ENCODE results near the gene TMEM218.

Gene TMEM218

GRCh38 chr11:125154378-125155099 is 43.1 kb upstream of the TMEM218 start:
- no peaks in the 10 kb centered on the region for H3K4me1 ChIP-seq (ENCODE audit: control extremely low read depth in 1 of 4, control insufficient read depth in 4 of 4, insufficient read depth in 4 of 4, low read length in 3 of 4)
- H3K36me3 ChIP-seq (ENCODE audit: control insufficient read depth in 4 of 4, insufficient read depth in 4 of 4, low read length in 3 of 4), result no peaks in the 10 kb centered on the region
- WGBS (ENCODE audit: insufficient coverage), result 61% methylated on average over 6 of the region's 7 CpGs
- H3K9me3 ChIP-seq (ENCODE audit: control extremely low read depth in 1 of 5, control insufficient read depth in 4 of 5, insufficient read depth in 2 of 5, low read depth in 1 of 5, low read length in 4 of 5), result peaks cover 0 to 4% (median 0%) of the 10 kb centered on the region in 5 experiments
- no peak for DNase-seq
- H3K4me3 ChIP-seq (ENCODE audit: control insufficient read depth in 1 of 7, extremely low read depth in 1 of 7, insufficient read depth in 4 of 7, low read depth in 2 of 7, low read length in 6 of 7), result no peak overlapping the region
- no peak overlapping the region for H3K27ac ChIP-seq (ENCODE audit: insufficient read depth in 1 of 2, low read depth in 1 of 2, low read length in 2 of 2, poor library complexity in 1 of 2, severe bottlenecking in 2 of 2)
- ChIA-PET POLR2A (interaction anchor here (0.8 kb wide), 1 partner anchor 201 kb away, joined by 4 read pairs; the partner anchor contains the start of gene CCDC15), CTCF (interaction anchor here (1.1 to 2.1 kb wide), 3 partner anchors 9 to 63 kb away, joined by 3 to 7 read pairs (median 5); no protein-coding TSS in a partner anchor)
- H3K27me3 ChIP-seq (replicated peaks in 2 of 5; ENCODE audit: control insufficient read depth in 4 of 5, insufficient read depth in 5 of 5, low read length in 4 of 5), result peaks cover 0 to 32% (median 20%) of the 10 kb centered on the region in 5 experiments

GRCh38 chr11:125153837-125154236 is 42.4 kb upstream of the TMEM218 start:
- Histone ChIP-seq H3K4me3 (ENCODE audit: control insufficient read depth in 1 of 7, extremely low read depth in 1 of 7, insufficient read depth in 4 of 7, low read depth in 2 of 7, low read length in 6 of 7) (no peak overlapping the region), H3K27ac (ENCODE audit: insufficient read depth in 1 of 2, low read depth in 1 of 2, low read length in 2 of 2, poor library complexity in 1 of 2, severe bottlenecking in 2 of 2) (no peak overlapping the region), H3K4me1 (ENCODE audit: control extremely low read depth in 1 of 4, control insufficient read depth in 4 of 4, insufficient read depth in 4 of 4, low read length in 3 of 4) (no peaks in the 10 kb centered on the region), H3K36me3 (ENCODE audit: control insufficient read depth in 4 of 4, insufficient read depth in 4 of 4, low read length in 3 of 4) (no peaks in the 10 kb centered on the region), H3K9me3 (ENCODE audit: control extremely low read depth in 1 of 5, control insufficient read depth in 4 of 5, insufficient read depth in 2 of 5, low read depth in 1 of 5, low read length in 4 of 5) (peaks cover 0 to 4% (median 0%) of the 10 kb centered on the region in 5 experiments), H3K27me3 (replicated peaks in 2 of 5; ENCODE audit: control insufficient read depth in 4 of 5, insufficient read depth in 5 of 5, low read length in 4 of 5) (peaks cover 2 to 32% (median 22%) of the 10 kb centered on the region in 5 experiments)
- CTCF ChIA-PET, result interaction anchor here (1.0 to 2.1 kb wide), 4 partner anchors 10 to 62 kb away, joined by 3 to 7 read pairs (median 4); partner anchors contain the start of gene PKNOX2
- POLR2A ChIA-PET, result interaction anchor here (0.8 kb wide), 1 partner anchor 200 kb away, joined by 4 read pairs; the partner anchor contains the start of gene CCDC15
- 83% methylated on average over 2 of the region's 2 CpGs for WGBS (ENCODE audit: insufficient coverage)
- DNase-seq, result no peak

GRCh38 chr11:125148743-125149142 is 37.3 kb upstream of the TMEM218 start:
- ChIA-PET CTCF (no interaction called here), POLR2A (no interaction called here)
- H3K27me3 ChIP-seq (replicated peaks in 2 of 5; ENCODE audit: control insufficient read depth in 4 of 5, insufficient read depth in 5 of 5, low read length in 4 of 5), result peaks cover 2 to 21% (median 7%) of the 10 kb centered on the region in 5 experiments
- no peak overlapping the region for H3K4me3 ChIP-seq (ENCODE audit: control insufficient read depth in 1 of 7, extremely low read depth in 1 of 7, insufficient read depth in 4 of 7, low read depth in 2 of 7, low read length in 6 of 7)
- H3K36me3 ChIP-seq (ENCODE audit: control insufficient read depth in 4 of 4, insufficient read depth in 4 of 4, low read length in 3 of 4), result no peaks in the 10 kb centered on the region
- WGBS (ENCODE audit: insufficient coverage), result 87% methylated on average over 5 of the region's 5 CpGs
- H3K9me3 ChIP-seq (ENCODE audit: control extremely low read depth in 1 of 5, control insufficient read depth in 4 of 5, insufficient read depth in 2 of 5, low read depth in 1 of 5, low read length in 4 of 5), result peaks cover 0 to 4% (median 0%) of the 10 kb centered on the region in 5 experiments
- DNase-seq, result no peak
- no peaks in the 10 kb centered on the region for H3K4me1 ChIP-seq (ENCODE audit: control extremely low read depth in 1 of 4, control insufficient read depth in 4 of 4, insufficient read depth in 4 of 4, low read length in 3 of 4)
- no peak overlapping the region for H3K27ac ChIP-seq (ENCODE audit: insufficient read depth in 1 of 2, low read depth in 1 of 2, low read length in 2 of 2, poor library complexity in 1 of 2, severe bottlenecking in 2 of 2)

GRCh38 chr11:125148011-125148410 is 36.6 kb upstream of the TMEM218 start:
- no peaks in the 10 kb centered on the region for H3K36me3 ChIP-seq (ENCODE audit: control insufficient read depth in 4 of 4, insufficient read depth in 4 of 4, low read length in 3 of 4)
- peaks cover 2 to 18% (median 7%) of the 10 kb centered on the region in 5 experiments for H3K27me3 ChIP-seq (replicated peaks in 2 of 5; ENCODE audit: control insufficient read depth in 4 of 5, insufficient read depth in 5 of 5, low read length in 4 of 5)
- ChIA-PET CTCF (interaction anchor here (1.0 kb wide), 1 partner anchor 21 kb away, joined by 3 read pairs; no protein-coding TSS in a partner anchor), POLR2A (no interaction called here)
- H3K9me3 ChIP-seq (ENCODE audit: control extremely low read depth in 1 of 5, control insufficient read depth in 4 of 5, insufficient read depth in 2 of 5, low read depth in 1 of 5, low read length in 4 of 5), result peaks cover 0 to 4% (median 0%) of the 10 kb centered on the region in 5 experiments
- no peaks in the 10 kb centered on the region for H3K4me1 ChIP-seq (ENCODE audit: control extremely low read depth in 1 of 4, control insufficient read depth in 4 of 4, insufficient read depth in 4 of 4, low read length in 3 of 4)
- no peak overlapping the region for H3K27ac ChIP-seq (ENCODE audit: insufficient read depth in 1 of 2, low read depth in 1 of 2, low read length in 2 of 2, poor library complexity in 1 of 2, severe bottlenecking in 2 of 2)
- no peak for DNase-seq
- H3K4me3 ChIP-seq (ENCODE audit: control insufficient read depth in 1 of 7, extremely low read depth in 1 of 7, insufficient read depth in 4 of 7, low read depth in 2 of 7, low read length in 6 of 7), result no peak overlapping the region

- Histone ChIP-seq H3K9me3 (ENCODE audit: control extremely low read depth in 1 of 5, control insufficient read depth in 4 of 5, insufficient read depth in 2 of 5, low read depth in 1 of 5, low read length in 4 of 5) (peaks cover 0 to 4% (median 0%) of the 10 kb centered on the region in 5 experiments), H3K4me1 (ENCODE audit: control extremely low read depth in 1 of 4, control insufficient read depth in 4 of 4, insufficient read depth in 4 of 4, low read length in 3 of 4) (no peaks in the 10 kb centered on the region), H3K36me3 (ENCODE audit: control insufficient read depth in 4 of 4, insufficient read depth in 4 of 4, low read length in 3 of 4) (no peaks in the 10 kb centered on the region), H3K4me3 (ENCODE audit: control insufficient read depth in 1 of 7, extremely low read depth in 1 of 7, insufficient read depth in 4 of 7, low read depth in 2 of 7, low read length in 6 of 7) (no peak overlapping the region), H3K27me3 (replicated peaks in 2 of 5; ENCODE audit: control insufficient read depth in 4 of 5, insufficient read depth in 5 of 5, low read length in 4 of 5) (peaks cover 2 to 16% (median 4%) of the 10 kb centered on the region in 5 experiments), H3K27ac (ENCODE audit: insufficient read depth in 1 of 2, low read depth in 1 of 2, low read length in 2 of 2, poor library complexity in 1 of 2, severe bottlenecking in 2 of 2) (no peak overlapping the region)
- POLR2A ChIA-PET, result no interaction called here
- CTCF ChIA-PET, result interaction anchor here (1.0 kb wide), 1 partner anchor 22 kb away, joined by 3 read pairs; no protein-coding TSS in a partner anchor
- 97% methylated on average over 5 of the region's 6 CpGs for WGBS (ENCODE audit: insufficient coverage)
- DNase-seq, result no peak
Observed at GRCh38 chr11:125147280-125147679, 35.9 kb upstream of the TMEM218 start.

- no peak for DNase-seq
- ChIA-PET POLR2A (no interaction called here), CTCF (interaction anchor here (0.6 kb wide), 1 partner anchor 1426 kb away, joined by 3 read pairs; no protein-coding TSS in a partner anchor)
- peaks cover 2 to 20% (median 4%) of the 10 kb centered on the region in 5 experiments for H3K27me3 ChIP-seq (replicated peaks in 2 of 5; ENCODE audit: control insufficient read depth in 4 of 5, insufficient read depth in 5 of 5, low read length in 4 of 5)
- no peak overlapping the region for H3K4me3 ChIP-seq (ENCODE audit: control insufficient read depth in 1 of 7, extremely low read depth in 1 of 7, insufficient read depth in 4 of 7, low read depth in 2 of 7, low read length in 6 of 7)
- no peaks in the 10 kb centered on the region for H3K9me3 ChIP-seq (ENCODE audit: control extremely low read depth in 1 of 5, control insufficient read depth in 4 of 5, insufficient read depth in 2 of 5, low read depth in 1 of 5, low read length in 4 of 5)
- H3K36me3 ChIP-seq (ENCODE audit: control insufficient read depth in 4 of 4, insufficient read depth in 4 of 4, low read length in 3 of 4), result no peaks in the 10 kb centered on the region
- 83% methylated on average over 1 of the region's 1 CpG for WGBS (ENCODE audit: insufficient coverage)
- no peaks in the 10 kb centered on the region for H3K4me1 ChIP-seq (ENCODE audit: control extremely low read depth in 1 of 4, control insufficient read depth in 4 of 4, insufficient read depth in 4 of 4, low read length in 3 of 4)
- H3K27ac ChIP-seq (ENCODE audit: insufficient read depth in 1 of 2, low read depth in 1 of 2, low read length in 2 of 2, poor library complexity in 1 of 2, severe bottlenecking in 2 of 2), result no peak overlapping the region
Observed at GRCh38 chr11:125146232-125146631, 34.8 kb upstream of the TMEM218 start.
